Endothelial cell of umbilical vein (primary cell): Measurements from ENCODE around the gene LKAAEAR1. TPM values are rescaled to one million over a fixed set of nuclear protein-coding genes. Genes with fewer than 3 reads are reported as not detected.

ENCODE experiments used
- BruUV-seq: library from RNA; stranded (reverse); fragments of 400-500 nt; replicated peaks from 2 replicates; lab custom pipeline; 2021; lab: Mats Ljungman, UMichigan
- CTCF ChIA-PET: fragments of 300-600, 350-600 bp; sonication (Branson Sonifier 250); formaldehyde crosslinking; loops from one replicate; lab custom pipeline; 2021; ENCODE audit warnings: antibody characterized with exemption, inconsistent platforms; lab: Charles Lee
- POLR2A ChIA-PET: fragments of 300-600, 350-600 bp; sonication (Branson Sonifier 250); formaldehyde crosslinking; loops from one replicate; lab custom pipeline; 2021; ENCODE audit warnings: antibody characterized with exemption, inconsistent platforms; lab: Charles Lee
- DNase-seq: peaks from one replicate; pipeline ENCODE4 v3.0.0-alpha.2; 2011; ENCODE audit warnings: low read depth, low spot score
- FAIRE-seq: peaks from 2 replicates; lab custom pipeline; 2011; peaks lifted over from hg19 to GRCh38; lab: Jason Lieb, UNC
- H2AFZ ChIP-seq: 2 replicates; pipeline ENCODE4 v1.6.0; 2012; ENCODE audit warnings: low read depth, low read length, control low read depth, inconsistent platforms
- H3K27ac ChIP-seq: 2 replicates; pipeline ENCODE4 v1.5.1; 2011; ENCODE audit warnings: low read depth, mild to moderate bottlenecking, control low read depth, low read length, moderate library complexity; ENCODE audit not compliant: insufficient read depth
- H3K27me3 ChIP-seq, 2 experiments: 2 replicates each; pipeline versions ENCODE4 v1.6.0 to v1.6.1; 2011; ENCODE audit warnings: low read length in 2 of 2, mixed read lengths in 1 of 2; ENCODE audit not compliant: control insufficient read depth in 2 of 2, insufficient read depth in 2 of 2
- H3K36me3 ChIP-seq, 2 experiments: 2 replicates in 1 of 2; 3 replicates in 1 of 2; pipeline ENCODE4 v1.5.1; 2011; ENCODE audit warnings: low read length in 2 of 2, mild to moderate bottlenecking in 1 of 2, moderate library complexity in 1 of 2; ENCODE audit not compliant: control insufficient read depth in 2 of 2, insufficient read depth in 2 of 2; ENCODE audit errors: extremely low read depth in 1 of 2
- H3K4me1 ChIP-seq: 3 replicates; pipeline ENCODE4 v1.5.1; 2011; ENCODE audit warnings: mild to moderate bottlenecking, low read length; ENCODE audit not compliant: control insufficient read depth, insufficient read depth; ENCODE audit errors: extremely low read depth
- H3K4me2 ChIP-seq: 2 replicates; pipeline ENCODE4 v1.6.1; 2011; ENCODE audit warnings: low read length, control low read depth, mixed read lengths; ENCODE audit not compliant: insufficient read depth
- H3K4me3 ChIP-seq, 3 experiments: fragments of 200-600 bp in 1 of 3; sonication (generic), shearing (Covaris generic) in 1 of 3; replicated peaks in 1 of 3; 2 replicates each; pipeline ENCODE4 v1.5.1; 2011 to 2016; ENCODE audit warnings: control low read depth in 3 of 3, low read length in 3 of 3, mild to moderate bottlenecking in 2 of 3, inconsistent platforms in 1 of 3, low read depth in 1 of 3, moderate library complexity in 1 of 3; ENCODE audit not compliant: insufficient read depth in 1 of 3
- H3K79me2 ChIP-seq: 2 replicates; pipeline ENCODE4 v1.6.0; 2012; ENCODE audit warnings: low read length, inconsistent platforms; ENCODE audit not compliant: control insufficient read depth, insufficient read depth
- H3K9ac ChIP-seq: replicated peaks from 2 replicates; pipeline ENCODE3; 2011; ENCODE audit warnings: low read length, control low read depth; ENCODE audit not compliant: insufficient read depth; ENCODE audit errors: extremely low read depth
- H3K9me1 ChIP-seq: replicated peaks from 3 replicates; pipeline ENCODE4 v1.6.0; 2011; ENCODE audit warnings: mild to moderate bottlenecking, low read length; ENCODE audit not compliant: control insufficient read depth, insufficient read depth; ENCODE audit errors: extremely low read depth
- H3K9me3 ChIP-seq: replicated peaks from 2 replicates; pipeline ENCODE4 v1.5.1; 2012; ENCODE audit warnings: low read length, inconsistent platforms; ENCODE audit not compliant: control insufficient read depth, insufficient read depth
- H4K20me1 ChIP-seq: replicated peaks from 2 replicates; pipeline ENCODE3; 2011; ENCODE audit warnings: mild to moderate bottlenecking, low read length; ENCODE audit not compliant: control insufficient read depth, insufficient read depth; ENCODE audit errors: extremely low read depth
- FOS ChIP-seq: IDR thresholded peaks from 2 replicates; pipeline ENCODE4 v1.6.1; 2011; ENCODE audit warnings: mild to moderate bottlenecking, low read length, moderate library complexity, borderline replicate concordance; ENCODE audit not compliant: insufficient read depth
- GATA2 ChIP-seq: IDR thresholded peaks from 2 replicates; pipeline ENCODE4 v1.7.0; 2011; ENCODE audit warnings: low read depth, mild to moderate bottlenecking, moderate library complexity, mixed read lengths, low read length; ENCODE audit not compliant: insufficient read length, insufficient read depth
- MAX ChIP-seq: IDR thresholded peaks from 2 replicates; pipeline ENCODE4 v1.6.1; 2011; ENCODE audit not compliant: insufficient read depth, insufficient read length
- POLR2AphosphoS5 ChIP-seq: IDR thresholded peaks from 2 replicates; pipeline ENCODE4 v1.6.1; 2012; ENCODE audit warnings: low read depth, mild to moderate bottlenecking, control low read depth, low read length, moderate library complexity; ENCODE audit not compliant: insufficient read depth
- dilution Hi-C: fragments of 300-500 bp; cut with MboI; formaldehyde crosslinking; loops from one replicate; pipeline ENCODE4 v1.15.0; 2019; ENCODE audit warnings: low sequenced_read_pairs; ENCODE audit not compliant: extremely low pct_ligation_motif_present
- intact Hi-C: fragments of 100-400 bp; cut with micrococcal nuclease; formaldehyde crosslinking; loops from one replicate; pipeline ENCODE4 v1.10.0; 2022
- polyA plus RNA-seq, 4 experiments: library from polyadenylated mRNA; depleted of rRNA in 3 of 4; stranded (reverse) in 3 of 4; unstranded in 1 of 4; fragments of >200 nt; gene quantifications; 2 replicates each; pipeline versions ENCODE4 v1.2.1 to v1.2.3, GENCODE V29; 2011 to 2012; ENCODE audit warnings: missing spikeins in 1 of 4
- total RNA-seq: library from RNA; stranded (reverse); gene quantifications from 2 replicates; pipeline ENCODE4 v1.2.3, GENCODE V29; 2021

LKAAEAR1 gene
- total and polyA plus RNA-seq, 2 donors (not counting 3 experiments of a cell fraction or from before 2014, with no cell fraction given): 0.29 TPM; not detected in 1

GRCh38 chr20:64071341-64072332 is 12.6 kb downstream of the LKAAEAR1 start:
- Histone ChIP-seq H3K9me1 (no peaks in the 10 kb centered on the region), H4K20me1 (no peaks in the 10 kb centered on the region), H3K4me2 (no peak overlapping the region), H3K27me3 (no peaks in the 10 kb centered on the region), H3K27ac (no peak overlapping the region), H3K4me3 (no peak overlapping the region), H3K9ac (no peak overlapping the region), H2AFZ (no peak overlapping the region), H3K4me1 (no peaks in the 10 kb centered on the region), H3K9me3 (no peaks in the 10 kb centered on the region), H3K79me2 (no peaks in the 10 kb centered on the region), H3K36me3 (peaks cover 0 to 21% of the 10 kb centered on the region in 2 experiments)
- intact Hi-C loops: no loop called here
- ChIA-PET POLR2A (interaction anchor here (0.7 kb wide), 1 partner anchor 48 kb away, joined by 6 read pairs; no protein-coding TSS in a partner anchor), CTCF (interaction anchor here (1.2 to 1.5 kb wide), 3 partner anchors 18 to 33 kb away, joined by 3 to 5 read pairs (median 5); no protein-coding TSS in a partner anchor)
- DNase-seq (no peak), FAIRE-seq (no peak)
- TF ChIP-seq MAX: no peak
- TF ChIP-seq FOS: no peak
- peak; percentile 23 for TF ChIP-seq POLR2AphosphoS5
- TF ChIP-seq GATA2: no peak
- dilution Hi-C loops: no loop called here
- BruUV-seq: no TSS peak
